ENCODE results near the gene JAK3.
"Not testable (repeated sequence)": the region's sequence is repeated elsewhere in the genome, so short reads cannot be mapped to it uniquely, and the experiment has no call there.

The JAK3 gene

GRCh38 chr19:17811681-17812080, 36.1 kb downstream of the JAK3 start:
- no peak overlapping the region for H3K27ac ChIP-seq (ENCODE audit: low read length)
- H3K4me1 ChIP-seq (ENCODE audit: insufficient read depth, low read length) = no peaks in the 10 kb centered on the region
- no peak overlapping the region for H3K9ac ChIP-seq (ENCODE audit: low read depth, low read length)
- no peaks in the 10 kb centered on the region for H3K9me3 ChIP-seq (ENCODE audit: insufficient read depth, low read depth, low read length)
- no peaks in the 10 kb centered on the region for H3K27me3 ChIP-seq (ENCODE audit: insufficient read depth, low read length)
- H3K36me3 ChIP-seq (ENCODE audit: insufficient read depth, low read depth, low read length) = no peaks in the 10 kb centered on the region
- no peak overlapping the region for H3K4me3 ChIP-seq (ENCODE audit: low read length)

- no peaks in the 10 kb centered on the region for H3K9me3 ChIP-seq (ENCODE audit: insufficient read depth, low read depth, low read length)
- H3K4me3 ChIP-seq (ENCODE audit: low read length) = no peak overlapping the region
- no peaks in the 10 kb centered on the region for H3K4me1 ChIP-seq (ENCODE audit: insufficient read depth, low read length)
- no peak overlapping the region for H3K9ac ChIP-seq (ENCODE audit: low read depth, low read length)
- H3K36me3 ChIP-seq (ENCODE audit: insufficient read depth, low read depth, low read length) = no peaks in the 10 kb centered on the region
- no peak overlapping the region for H3K27ac ChIP-seq (ENCODE audit: low read length)
- H3K27me3 ChIP-seq (ENCODE audit: insufficient read depth, low read length) = no peaks in the 10 kb centered on the region
These were observed 36.7 kb downstream of the JAK3 start for GRCh38 chr19:17811103-17811502.

GRCh38 chr19:17807731-17808316, 40.0 kb downstream of the JAK3 start:
- no peaks in the 10 kb centered on the region for H3K27me3 ChIP-seq (ENCODE audit: insufficient read depth, low read length)
- no peaks in the 10 kb centered on the region for H3K9me3 ChIP-seq (ENCODE audit: insufficient read depth, low read depth, low read length)
- no peak overlapping the region for H3K27ac ChIP-seq (ENCODE audit: low read length)
- no peak overlapping the region for H3K4me3 ChIP-seq (ENCODE audit: low read length)
- no peaks in the 10 kb centered on the region for H3K36me3 ChIP-seq (ENCODE audit: insufficient read depth, low read depth, low read length)
- H3K9ac ChIP-seq (ENCODE audit: low read depth, low read length) = no peak overlapping the region
- H3K4me1 ChIP-seq (ENCODE audit: insufficient read depth, low read length) = no peaks in the 10 kb centered on the region

- no peaks in the 10 kb centered on the region for H3K9me3 ChIP-seq (ENCODE audit: insufficient read depth, low read depth, low read length)
- no peak overlapping the region for H3K4me3 ChIP-seq (ENCODE audit: low read length)
- no peaks in the 10 kb centered on the region for H3K27me3 ChIP-seq (ENCODE audit: insufficient read depth, low read length)
- H3K4me1 ChIP-seq (ENCODE audit: insufficient read depth, low read length) = no peaks in the 10 kb centered on the region
- H3K36me3 ChIP-seq (ENCODE audit: insufficient read depth, low read depth, low read length) = no peaks in the 10 kb centered on the region
- no peak overlapping the region for H3K9ac ChIP-seq (ENCODE audit: low read depth, low read length)
- H3K27ac ChIP-seq (ENCODE audit: low read length) = no peak overlapping the region
These were observed 40.8 kb downstream of the JAK3 start for GRCh38 chr19:17806945-17807344.

- H3K27ac ChIP-seq (ENCODE audit: low read length) = no peak overlapping the region
- no peaks in the 10 kb centered on the region for H3K36me3 ChIP-seq (ENCODE audit: insufficient read depth, low read depth, low read length)
- H3K9me3 ChIP-seq (ENCODE audit: insufficient read depth, low read depth, low read length) = no peaks in the 10 kb centered on the region
- H3K27me3 ChIP-seq (ENCODE audit: insufficient read depth, low read length) = no peaks in the 10 kb centered on the region
- H3K4me3 ChIP-seq (ENCODE audit: low read length) = no peak overlapping the region
- H3K9ac ChIP-seq (ENCODE audit: low read depth, low read length) = no peak overlapping the region
- no peaks in the 10 kb centered on the region for H3K4me1 ChIP-seq (ENCODE audit: insufficient read depth, low read length)
These were observed 42.4 kb downstream of the JAK3 start for GRCh38 chr19:17805427-17805826.

GRCh38 chr19:17803264-17803896, 44.4 kb downstream of the JAK3 start:
- no peak overlapping the region for H3K9ac ChIP-seq (ENCODE audit: low read depth, low read length)
- H3K36me3 ChIP-seq (ENCODE audit: insufficient read depth, low read depth, low read length) = no peaks in the 10 kb centered on the region
- H3K4me1 ChIP-seq (ENCODE audit: insufficient read depth, low read length) = no peaks in the 10 kb centered on the region
- no peak overlapping the region for H3K4me3 ChIP-seq (ENCODE audit: low read length)
- H3K27ac ChIP-seq (ENCODE audit: low read length) = no peak overlapping the region
- H3K9me3 ChIP-seq (ENCODE audit: insufficient read depth, low read depth, low read length) = no peaks in the 10 kb centered on the region
- no peaks in the 10 kb centered on the region for H3K27me3 ChIP-seq (ENCODE audit: insufficient read depth, low read length)

- H3K4me1 ChIP-seq (ENCODE audit: insufficient read depth, low read length) = no peaks in the 10 kb centered on the region
- no peaks in the 10 kb centered on the region for H3K36me3 ChIP-seq (ENCODE audit: insufficient read depth, low read depth, low read length)
- peaks cover 5% of the 10 kb centered on the region; the same call in 1 of the 2 replicates for H3K27me3 ChIP-seq (ENCODE audit: insufficient read depth, low read length)
- no peak overlapping the region for H3K4me3 ChIP-seq (ENCODE audit: low read length)
- no peaks in the 10 kb centered on the region for H3K9me3 ChIP-seq (ENCODE audit: insufficient read depth, low read depth, low read length)
- H3K9ac ChIP-seq (ENCODE audit: low read depth, low read length) = no peak overlapping the region
- H3K27ac ChIP-seq (ENCODE audit: low read length) = no peak overlapping the region
These were observed 45.5 kb downstream of the JAK3 start for GRCh38 chr19:17802137-17802858.

GRCh38 chr19:17798599-17798998, 49.2 kb downstream of the JAK3 start:
- not testable (repeated sequence) for H3K9ac ChIP-seq (ENCODE audit: low read depth, low read length); H3K36me3 ChIP-seq (ENCODE audit: insufficient read depth, low read depth, low read length); H3K4me3 ChIP-seq (ENCODE audit: low read length); H3K27ac ChIP-seq (ENCODE audit: low read length); H3K9me3 ChIP-seq (ENCODE audit: insufficient read depth, low read depth, low read length); H3K4me1 ChIP-seq (ENCODE audit: insufficient read depth, low read length)
- peaks cover 37% of the 10 kb centered on the region for H3K27me3 ChIP-seq (ENCODE audit: insufficient read depth, low read length)

GRCh38 chr19:17797424-17798201, 50.2 kb downstream of the JAK3 start:
- Histone ChIP-seq H3K9me3 (ENCODE audit: insufficient read depth, low read depth, low read length) (no peaks in the 10 kb centered on the region), H3K4me1 (ENCODE audit: insufficient read depth, low read length) (no peaks in the 10 kb centered on the region), H3K27ac (ENCODE audit: low read length) (no peak overlapping the region), H3K4me3 (ENCODE audit: low read length) (no peak overlapping the region), H3K27me3 (ENCODE audit: insufficient read depth, low read length) (peaks cover 38% of the 10 kb centered on the region), H3K9ac (ENCODE audit: low read depth, low read length) (no peak overlapping the region), H3K36me3 (ENCODE audit: insufficient read depth, low read depth, low read length) (no peaks in the 10 kb centered on the region)

- Histone ChIP-seq H3K27ac (ENCODE audit: low read length) (no peak overlapping the region), H3K4me1 (ENCODE audit: insufficient read depth, low read length) (no peaks in the 10 kb centered on the region), H3K4me3 (ENCODE audit: low read length) (no peak overlapping the region), H3K9me3 (ENCODE audit: insufficient read depth, low read depth, low read length) (no peaks in the 10 kb centered on the region), H3K36me3 (ENCODE audit: insufficient read depth, low read depth, low read length) (no peaks in the 10 kb centered on the region), H3K9ac (ENCODE audit: low read depth, low read length) (no peak overlapping the region), H3K27me3 (ENCODE audit: insufficient read depth, low read length) (peaks cover 38% of the 10 kb centered on the region)
These were observed 50.9 kb downstream of the JAK3 start for GRCh38 chr19:17796838-17797423.

- H3K9me3 ChIP-seq (ENCODE audit: insufficient read depth, low read depth, low read length) = no peaks in the 10 kb centered on the region
- H3K27me3 ChIP-seq (ENCODE audit: insufficient read depth, low read length) = peaks cover 38% of the 10 kb centered on the region
- no peak overlapping the region for H3K9ac ChIP-seq (ENCODE audit: low read depth, low read length)
- no peaks in the 10 kb centered on the region for H3K36me3 ChIP-seq (ENCODE audit: insufficient read depth, low read depth, low read length)
- H3K4me1 ChIP-seq (ENCODE audit: insufficient read depth, low read length) = no peaks in the 10 kb centered on the region
- no peak overlapping the region for H3K27ac ChIP-seq (ENCODE audit: low read length)
- H3K4me3 ChIP-seq (ENCODE audit: low read length) = no peak overlapping the region
These were observed 51.6 kb downstream of the JAK3 start for GRCh38 chr19:17796013-17796837.

Measured in iPS-20b (cell line).